ENCODE results near the gene ITPR2.
"Not testable (repeated sequence)": the region's sequence is repeated elsewhere in the genome, so short reads cannot be mapped to it uniquely, and the experiment has no call there.

The ITPR2 gene

DNA sequence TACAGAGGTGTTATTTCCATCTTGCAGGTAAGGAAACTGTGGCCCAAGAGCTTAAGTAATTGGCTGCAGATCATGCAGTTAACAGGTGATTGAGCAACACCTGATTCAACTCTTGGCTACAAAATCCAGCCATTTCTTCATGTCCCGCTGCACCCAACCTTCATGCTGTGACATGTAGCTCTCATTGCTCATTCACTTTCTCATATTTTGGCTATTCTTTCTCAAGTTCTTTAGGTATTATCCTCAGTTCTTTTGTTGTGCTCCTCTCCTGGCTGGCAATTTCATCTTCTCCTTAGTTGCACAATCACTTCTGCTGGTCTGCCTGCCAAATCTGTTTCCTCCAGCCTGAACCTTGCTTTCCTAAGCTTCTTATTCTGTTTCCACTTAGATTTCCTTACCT, 336.8 kb downstream of the ITPR2 start:
- no peak for DNase-seq

DNA sequence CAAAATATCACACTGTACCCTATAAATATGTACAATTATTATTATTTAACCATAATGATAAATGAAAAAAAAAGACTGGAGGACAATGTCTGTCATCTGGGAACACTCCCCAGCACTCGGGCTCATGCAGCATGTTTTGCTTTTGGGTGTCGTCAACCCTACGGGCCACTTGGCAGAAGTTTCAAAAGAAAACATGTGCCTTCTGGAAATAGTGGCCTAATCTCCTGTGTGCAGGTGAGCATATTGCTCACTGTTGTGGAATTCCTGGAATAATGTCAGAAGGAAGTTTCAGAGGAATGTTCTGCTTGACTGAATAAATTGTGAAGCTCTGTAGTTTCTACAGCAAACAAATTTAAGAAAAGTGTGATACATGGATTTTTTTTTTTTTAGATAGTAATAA, 339.3 kb downstream of the ITPR2 start:
- no peak for DNase-seq

DNA sequence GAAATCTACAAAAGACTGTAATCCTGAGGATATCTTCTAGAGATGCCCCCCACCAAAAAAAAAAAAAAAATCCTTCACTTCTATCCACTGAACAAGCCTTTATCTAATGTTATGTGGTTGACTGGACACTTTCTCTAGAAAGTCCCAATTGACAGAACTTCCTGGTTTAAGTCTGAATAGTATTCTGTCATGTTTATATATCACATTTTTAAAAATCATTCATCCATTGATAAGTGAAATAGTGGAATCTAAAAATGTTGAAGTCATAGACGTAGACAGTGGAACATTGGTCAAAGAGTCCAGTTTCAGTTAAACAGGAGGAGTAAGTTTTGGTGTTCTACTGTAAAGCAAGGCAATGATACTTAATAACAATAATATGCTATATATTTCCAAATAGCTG, 340.6 kb downstream of the ITPR2 start:
- DNase-seq, result no peak

DNA sequence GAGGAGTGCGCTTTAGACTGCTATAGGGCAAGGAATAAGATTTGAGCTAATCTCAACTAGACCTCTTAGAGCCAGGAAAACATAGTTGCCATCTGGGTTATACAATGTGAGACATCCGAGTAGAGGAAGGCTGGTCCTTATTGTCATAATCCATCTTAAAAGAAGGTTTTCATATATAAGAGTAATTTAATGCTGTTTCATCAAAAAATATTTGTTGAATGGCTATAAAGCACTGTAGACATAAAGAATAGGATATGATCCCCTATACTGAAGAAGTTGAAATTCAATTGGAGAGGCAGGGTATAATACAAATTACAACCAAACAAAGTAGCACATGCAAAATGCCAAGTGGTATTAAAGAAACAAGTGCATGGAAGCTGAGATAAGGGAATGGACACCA, 343.1 kb downstream of the ITPR2 start:
- no peak for DNase-seq

GRCh38 chr12:26488351-26488750, 344.6 kb downstream of the ITPR2 start:
- DNase-seq, result no peak

- DNase-seq, result no peak
These were observed 359.7 kb downstream of the ITPR2 start for GRCh38 chr12:26473291-26473690.

DNA sequence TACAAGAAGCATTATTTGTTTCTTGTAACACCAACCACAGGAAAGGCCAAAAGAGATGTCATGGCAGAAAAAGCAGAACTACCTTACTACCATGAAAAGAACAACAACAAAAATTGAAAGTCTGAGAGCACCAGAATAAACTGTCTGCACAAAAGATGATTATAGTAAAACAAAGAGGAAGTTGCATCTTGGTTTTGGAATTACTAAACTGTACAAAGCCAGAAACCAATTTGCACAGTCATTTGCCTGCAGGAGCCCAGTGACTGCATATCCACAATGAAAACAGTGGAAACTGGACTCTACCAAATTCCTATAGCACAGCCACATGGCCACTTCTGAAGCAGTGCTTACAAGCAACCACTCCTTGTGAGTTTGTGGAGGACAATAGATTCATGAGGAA, 361.4 kb downstream of the ITPR2 start:
- no peak for DNase-seq

DNA sequence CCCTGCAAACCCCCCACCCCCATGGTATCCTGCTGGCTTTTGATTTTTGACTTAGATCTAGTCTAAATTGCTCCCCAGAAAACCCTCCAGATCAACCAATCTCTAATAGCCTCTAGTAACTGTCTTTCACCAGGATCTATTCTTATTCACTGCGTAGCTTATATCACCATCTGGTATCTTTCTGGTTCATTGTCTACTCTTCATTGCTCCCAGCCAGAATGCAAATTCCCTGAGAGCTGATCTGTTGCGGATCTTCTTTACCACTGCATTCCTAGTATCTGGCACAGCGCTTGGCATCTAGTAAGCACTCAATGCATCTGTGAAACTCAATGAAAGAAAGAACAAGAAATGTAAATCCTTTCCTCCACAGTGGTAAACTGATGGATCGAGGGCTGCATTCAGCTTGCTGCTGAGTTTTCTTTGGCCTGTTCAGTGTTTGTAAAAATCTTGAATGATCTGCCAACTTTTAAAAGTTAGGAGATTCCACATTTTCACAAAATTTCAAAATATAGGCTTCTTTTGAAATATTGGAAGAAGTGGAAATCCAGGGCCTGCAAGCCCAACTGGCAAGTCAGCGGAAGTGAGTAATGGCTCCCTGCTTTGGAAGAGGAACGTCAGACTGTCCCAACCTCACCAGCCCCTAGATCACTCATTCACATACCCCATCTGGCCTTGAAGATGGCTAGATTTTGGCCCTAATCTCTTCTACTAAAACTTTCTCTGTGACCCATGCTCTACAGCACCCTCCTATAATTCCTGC, 363.4 kb downstream of the ITPR2 start:
- no peak for DNase-seq

GRCh38 chr12:26467351-26467750, 365.6 kb downstream of the ITPR2 start:
- peak; percentile 6 for DNase-seq

DNA sequence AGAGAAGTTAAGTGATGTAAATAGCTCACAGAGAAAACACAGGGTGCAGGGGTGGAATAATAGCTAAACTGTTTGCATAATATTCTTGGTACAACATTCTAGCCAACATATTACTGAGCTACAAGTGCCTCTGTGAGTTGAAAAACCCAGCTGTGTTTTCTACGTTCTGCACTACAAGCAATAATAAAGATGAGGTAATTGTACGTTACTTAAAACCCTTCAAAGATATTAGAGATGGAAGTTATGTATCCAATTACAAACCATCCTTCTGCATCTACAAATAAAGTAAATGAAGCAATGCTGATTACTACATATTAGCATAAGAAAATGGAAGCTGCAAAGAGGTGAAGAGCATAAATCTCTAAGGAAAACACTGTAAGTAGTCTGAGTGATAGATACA, 366.3 kb downstream of the ITPR2 start:
- peak; percentile 58 for DNase-seq

DNA sequence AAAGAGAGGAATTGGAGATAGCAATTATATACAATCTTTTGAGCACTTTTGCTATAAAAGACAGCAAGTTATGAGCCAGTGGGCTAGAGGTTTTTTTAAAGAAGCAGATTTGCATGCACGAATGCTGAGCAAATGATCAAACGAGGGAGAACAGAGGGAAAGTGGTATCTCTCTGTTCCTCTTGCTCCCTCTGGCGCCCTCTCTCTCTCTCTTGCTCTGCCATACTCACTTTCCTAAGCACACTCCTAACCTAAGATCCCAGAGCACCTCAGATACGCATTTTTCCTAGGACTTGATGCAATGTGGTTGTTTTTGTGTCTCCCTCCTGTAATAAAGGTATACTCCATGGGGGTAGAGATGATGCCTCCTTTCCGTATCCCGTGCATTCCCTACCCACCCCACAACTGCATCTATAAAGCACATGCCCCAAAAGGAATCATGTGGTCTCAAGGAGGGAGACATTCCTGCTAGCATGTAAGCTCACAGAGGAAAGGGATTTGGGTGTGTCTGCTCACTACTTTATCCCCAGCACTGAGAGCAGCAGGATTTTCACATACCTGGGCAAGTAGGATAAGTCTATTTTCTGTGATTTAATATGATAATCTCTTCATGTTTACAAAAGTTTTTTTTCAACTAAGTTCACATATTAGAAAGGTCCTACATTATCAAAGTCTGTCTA, 367.4 kb downstream of the ITPR2 start:
- DNase-seq, result no peak

- DNase-seq, result no peak
These were observed 371.2 kb downstream of the ITPR2 start for GRCh38 chr12:26461776-26462175.

- no peak for DNase-seq
These were observed 372.6 kb downstream of the ITPR2 start for GRCh38 chr12:26460361-26460760.

- DNase-seq, result no peak
These were observed 376.9 kb downstream of the ITPR2 start for GRCh38 chr12:26455936-26456574.

- DNase-seq, result no peak
These were observed 379.7 kb downstream of the ITPR2 start for GRCh38 chr12:26453246-26453645.

- DNase-seq, result no peak
These were observed 380.5 kb downstream of the ITPR2 start for GRCh38 chr12:26452511-26452910.

DNA sequence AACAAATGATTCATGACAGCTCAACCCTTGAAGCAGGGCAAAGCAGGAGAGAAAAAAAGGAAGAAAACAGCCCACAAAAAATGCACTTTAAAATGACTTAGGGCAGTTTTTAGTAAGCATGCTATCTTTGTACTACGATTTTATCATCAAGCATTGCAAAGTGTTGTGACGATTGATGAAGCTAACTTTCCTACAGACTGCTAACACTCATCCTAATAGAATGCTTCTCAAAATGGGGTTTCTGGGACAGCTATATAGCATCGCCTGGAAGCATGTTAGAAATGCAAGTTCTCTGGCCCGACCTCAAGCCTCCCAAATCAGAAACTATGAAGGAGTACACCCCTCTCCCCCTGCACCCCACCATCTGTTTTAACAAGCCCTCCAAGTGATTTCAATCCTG, 381.2 kb downstream of the ITPR2 start:
- no peak for DNase-seq

- DNase-seq, result no peak
These were observed 387.1 kb downstream of the ITPR2 start for GRCh38 chr12:26445909-26446308.

DNA sequence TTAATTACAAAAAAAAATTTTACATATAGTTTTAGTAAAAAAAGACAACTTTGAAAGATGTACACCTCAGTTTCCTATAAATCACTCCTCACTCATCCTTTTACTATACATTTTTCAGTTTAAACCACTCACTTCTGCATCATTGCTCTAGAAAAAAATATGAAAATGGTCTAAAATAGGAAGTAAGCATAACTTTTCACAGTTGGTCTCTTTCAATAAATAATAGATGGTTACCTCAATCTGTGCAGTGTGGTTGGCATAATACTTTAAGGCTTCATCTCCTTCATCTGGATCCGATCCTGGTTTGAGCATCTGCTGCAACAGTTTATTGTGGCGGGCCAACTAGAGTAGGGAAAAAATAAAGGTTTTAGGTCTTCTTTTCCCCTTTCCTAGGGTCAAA, 389.7 kb downstream of the ITPR2 start:
- DNase-seq, result no peak

GRCh38 chr12:26441434-26441833, 391.6 kb downstream of the ITPR2 start:
- DNase-seq, result no peak

DNA sequence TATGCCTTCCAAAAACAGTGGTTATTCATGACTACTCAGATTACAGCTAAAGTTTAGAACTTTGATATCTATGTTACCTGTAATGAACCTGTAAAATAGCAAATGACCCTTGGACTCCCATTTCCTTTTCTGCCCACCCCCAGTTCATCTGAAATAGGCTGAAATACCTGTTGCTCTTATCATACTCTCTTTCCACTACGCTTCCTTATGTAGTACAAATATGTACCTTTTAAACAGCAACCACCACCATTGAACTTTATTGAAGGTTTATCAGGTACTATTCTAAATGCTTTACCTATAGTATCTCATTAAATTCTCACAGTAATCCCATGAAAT, 398.0 kb downstream of the ITPR2 start:
- DNase-seq, result no peak

DNA sequence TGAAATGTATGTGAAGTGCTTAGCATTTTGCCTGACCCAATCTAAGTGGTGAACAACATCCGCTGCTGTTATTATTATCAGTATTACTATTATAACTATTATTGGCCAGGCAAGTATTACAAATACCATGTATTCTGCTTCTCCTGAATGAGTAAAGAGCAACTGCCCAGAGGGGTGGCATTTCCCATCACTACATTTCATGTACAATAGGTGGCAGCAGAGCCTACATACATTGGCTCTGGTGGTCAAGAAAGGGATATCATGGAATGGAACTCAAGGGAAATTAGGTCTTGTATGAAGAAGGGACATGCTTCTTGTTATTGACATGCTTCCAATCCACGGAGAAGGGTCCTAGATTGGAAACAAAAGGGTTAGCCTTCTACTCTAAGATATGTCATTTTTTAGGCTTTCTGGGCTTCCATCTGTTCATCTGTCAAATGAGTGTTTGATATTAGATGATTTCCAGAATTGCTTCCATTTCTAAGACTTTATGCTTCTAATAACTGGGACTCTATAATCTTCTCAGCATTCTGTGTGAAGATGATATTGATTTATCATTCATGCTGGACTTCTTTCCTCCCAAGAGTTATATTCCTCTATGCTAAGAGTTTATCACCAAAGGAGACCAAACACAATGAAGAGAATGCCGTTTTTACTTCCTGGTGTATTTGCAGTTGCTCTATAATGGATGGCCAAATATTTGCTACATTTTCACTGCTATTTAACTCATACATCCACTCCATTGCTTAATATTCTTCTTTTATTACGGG, 398.5 kb downstream of the ITPR2 start:
- peak; percentile 72 for DNase-seq

DNA sequence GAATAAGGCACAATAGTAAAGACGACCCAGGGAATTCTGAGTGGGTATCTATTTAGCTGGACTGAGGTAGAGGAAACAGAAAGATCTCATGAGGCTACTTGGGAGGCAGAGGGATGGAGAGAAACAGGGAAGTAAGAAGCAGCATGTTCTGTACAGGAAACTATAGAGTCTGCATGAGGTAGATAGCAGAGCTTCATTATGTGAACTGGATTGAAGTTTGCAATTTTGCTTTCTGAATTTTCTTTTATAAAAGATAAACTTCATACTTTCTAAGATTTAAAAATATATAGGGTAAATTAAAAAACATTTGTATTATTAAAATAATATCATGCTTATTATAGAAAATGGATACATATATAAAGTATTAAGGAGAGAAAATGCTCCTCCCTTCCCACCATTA, 399.3 kb downstream of the ITPR2 start:
- not testable (repeated sequence) for DNase-seq

DNA sequence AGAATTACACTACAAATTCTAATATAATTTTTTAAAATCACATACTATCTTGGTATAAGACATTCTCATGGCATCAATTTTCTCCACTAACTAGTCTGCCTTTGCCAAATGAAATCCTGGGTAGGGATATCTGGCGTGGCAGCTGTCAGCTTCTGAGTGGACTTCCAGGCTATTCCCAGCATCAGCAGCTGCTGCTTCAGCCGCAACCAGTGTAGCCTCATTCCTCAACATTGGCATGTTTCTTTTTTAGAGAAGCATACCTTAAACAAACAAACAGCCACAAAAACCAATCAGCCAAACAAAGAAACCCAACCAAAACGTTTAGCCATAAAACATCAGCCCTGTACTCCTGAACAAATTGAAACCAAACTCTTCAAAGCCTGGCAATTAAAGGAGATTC, 401.8 kb downstream of the ITPR2 start:
- DNase-seq, result no peak

Data from NCI-H1417 treated with DMSO at 0.1 percent for 48 hours (cell line).